A172 (cell line): Measurements from ENCODE around the gene PALLD. TPM values are rescaled to one million over a fixed set of nuclear protein-coding genes. Genes with fewer than 3 reads are reported as not detected.
A peak's percentile ranks its signal among the peaks of the same experiment; 100 is the strongest.
"Not testable (repeated sequence)": the region's sequence is repeated elsewhere in the genome, so short reads cannot be mapped to it uniquely, and the experiment has no call there.

Experiments used
- DNase-seq: peaks from one replicate; pipeline ENCODE4 v3.0.0-alpha.2; 2015; ENCODE audit warnings: low spot score
- total RNA-seq: library from RNA; depleted of rRNA; stranded (reverse); fragments of >200 nt; shearing (Covaris generic); gene quantifications from 2 replicates; pipeline ENCODE4 v1.2.3, GENCODE V29; 2014

PALLD gene
- total RNA-seq, 1 experiment from 2014 or later, result 17.9 TPM

DNA sequence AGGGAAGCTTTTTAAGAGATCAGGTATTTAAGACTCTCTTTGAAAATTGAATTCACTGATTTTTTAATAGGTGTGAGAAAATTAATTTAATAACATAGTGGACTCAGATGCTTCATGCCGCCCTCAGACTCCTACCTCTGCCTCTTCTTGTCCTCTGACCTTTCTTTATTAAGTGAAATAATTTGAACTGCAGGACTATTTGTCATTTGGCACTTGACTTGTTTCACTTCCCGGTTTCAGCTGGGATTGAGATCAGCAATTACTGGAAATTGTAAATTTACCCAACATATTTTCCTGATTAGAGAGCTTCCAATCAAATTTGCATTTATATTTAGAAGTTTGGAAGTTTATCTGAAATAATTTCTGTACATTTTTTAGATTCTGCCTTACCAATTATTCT is 396.4 kb downstream of the PALLD start:
- no peak for DNase-seq

DNA sequence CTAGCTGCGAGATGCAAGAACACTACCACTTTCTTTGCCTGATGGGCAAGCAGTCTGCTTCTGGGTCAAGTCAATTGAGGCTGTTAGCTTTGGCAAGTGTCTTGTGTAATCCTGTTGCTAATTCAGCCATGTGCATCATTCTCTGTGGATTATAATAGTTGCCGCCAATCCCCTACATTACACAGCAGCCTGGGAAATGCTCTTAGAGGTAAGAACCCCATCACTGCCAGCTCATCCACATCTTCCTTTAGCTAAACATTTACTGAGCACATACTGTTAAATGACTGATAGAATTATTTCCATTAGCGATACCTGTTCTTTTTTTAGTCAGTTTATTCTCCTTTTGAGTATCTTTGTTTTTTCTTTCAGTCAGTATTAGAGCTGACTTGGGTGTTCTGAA is 397.0 kb downstream of the PALLD start:
- DNase-seq, result no peak

DNA sequence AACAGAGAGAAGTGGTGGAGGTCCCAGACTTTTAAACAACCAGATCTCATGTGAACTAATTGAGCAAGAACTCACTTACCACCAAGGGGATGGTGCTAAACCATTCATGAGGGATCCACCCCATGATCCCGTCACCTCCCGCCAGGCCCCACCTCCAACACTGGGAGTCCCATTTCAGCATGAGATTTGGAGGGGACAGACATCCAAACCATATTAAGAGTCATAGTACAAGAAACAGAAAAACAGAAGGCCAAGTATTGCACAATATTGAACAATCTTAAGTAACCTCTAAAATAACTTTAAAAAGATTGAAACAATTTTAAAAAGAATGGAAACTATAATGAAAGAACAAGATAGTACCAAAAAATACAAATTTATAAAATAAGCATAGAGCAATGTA is 403.2 kb downstream of the PALLD start:
- no peak for DNase-seq

DNA sequence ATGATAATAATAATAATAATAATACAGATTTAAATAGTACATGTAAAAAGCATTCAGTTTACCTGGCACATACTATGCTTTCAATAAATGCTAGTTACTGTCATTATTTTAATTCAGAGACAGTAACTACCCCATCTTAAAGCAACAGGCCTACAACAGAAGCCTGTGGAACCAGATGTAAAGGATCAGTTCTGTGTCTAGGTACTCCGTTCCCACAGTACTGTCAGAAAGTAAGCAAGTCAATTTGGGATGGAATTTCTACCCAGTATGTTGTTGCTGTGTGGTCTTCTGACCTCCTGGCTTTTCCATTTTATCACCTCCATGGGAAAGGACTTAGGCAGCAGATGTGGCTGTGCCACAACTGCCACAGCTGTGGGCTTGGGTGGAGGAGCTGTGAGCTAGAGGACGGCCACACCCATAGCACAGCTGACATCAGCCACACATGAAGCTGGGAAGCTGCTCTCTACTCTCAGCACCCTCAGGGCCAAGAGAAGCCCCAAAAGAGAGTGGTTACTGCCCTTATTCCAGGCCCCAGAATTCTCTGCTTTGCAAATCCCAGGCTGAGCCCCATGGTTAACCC is 410.4 kb downstream of the PALLD start:
- peak; percentile 3 for DNase-seq

DNA sequence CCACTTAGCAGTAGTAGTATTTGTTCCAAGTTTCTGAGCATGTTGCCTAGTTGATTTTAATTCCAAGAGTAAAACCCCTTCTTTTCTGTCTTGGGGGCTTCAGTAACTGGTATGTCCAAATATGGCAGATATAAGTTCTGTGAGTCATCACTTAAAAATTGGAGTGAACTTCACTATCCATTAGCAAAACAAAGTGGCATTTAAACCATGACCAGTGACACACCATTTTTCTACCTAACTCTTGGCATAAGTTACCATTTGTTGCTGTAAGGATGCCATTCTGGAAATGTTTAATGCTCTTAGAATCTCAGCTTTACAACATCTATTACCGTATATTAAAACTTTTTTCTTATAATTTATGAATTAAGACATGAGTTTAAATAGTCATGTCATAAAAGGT is 411.2 kb downstream of the PALLD start:
- DNase-seq, result peak; percentile 44

DNA sequence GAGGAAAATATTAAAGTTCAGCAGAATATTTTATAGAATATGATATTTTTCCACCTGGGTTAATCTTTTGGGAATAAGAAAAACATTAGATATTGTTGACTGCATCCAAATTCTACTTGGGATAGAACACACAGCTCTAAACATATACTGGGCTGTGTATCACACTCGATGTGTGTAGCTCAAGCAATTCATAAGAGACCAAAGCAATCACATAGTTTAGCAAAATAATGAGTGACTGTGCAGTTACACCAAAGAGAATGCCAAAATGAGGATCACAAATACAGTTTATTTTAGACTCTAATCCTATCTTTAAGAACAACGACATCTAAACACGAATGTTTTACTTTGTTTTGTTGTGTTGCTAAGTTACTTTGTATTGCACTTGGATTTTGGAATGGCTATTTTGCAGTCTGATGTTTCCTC is 412.0 kb downstream of the PALLD start:
- no peak for DNase-seq

DNA sequence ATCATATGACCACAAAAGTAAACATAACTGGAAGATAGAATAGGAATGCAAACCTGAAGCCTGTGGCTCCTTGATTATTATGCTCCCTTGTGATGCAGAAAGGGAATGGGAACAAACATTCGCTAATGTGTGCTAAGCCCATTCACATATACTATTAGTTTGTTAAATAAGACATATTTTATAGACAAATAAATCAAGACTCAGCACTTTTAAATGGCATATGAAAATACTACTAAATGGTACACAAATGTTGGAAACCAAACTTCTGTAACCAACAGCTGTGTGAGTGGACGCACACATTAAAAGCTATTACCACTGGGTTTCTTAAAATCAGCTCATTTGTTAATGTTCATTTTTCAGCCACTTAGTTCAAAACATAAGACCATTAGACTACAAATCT is 417.2 kb downstream of the PALLD start:
- DNase-seq, result no peak

DNA sequence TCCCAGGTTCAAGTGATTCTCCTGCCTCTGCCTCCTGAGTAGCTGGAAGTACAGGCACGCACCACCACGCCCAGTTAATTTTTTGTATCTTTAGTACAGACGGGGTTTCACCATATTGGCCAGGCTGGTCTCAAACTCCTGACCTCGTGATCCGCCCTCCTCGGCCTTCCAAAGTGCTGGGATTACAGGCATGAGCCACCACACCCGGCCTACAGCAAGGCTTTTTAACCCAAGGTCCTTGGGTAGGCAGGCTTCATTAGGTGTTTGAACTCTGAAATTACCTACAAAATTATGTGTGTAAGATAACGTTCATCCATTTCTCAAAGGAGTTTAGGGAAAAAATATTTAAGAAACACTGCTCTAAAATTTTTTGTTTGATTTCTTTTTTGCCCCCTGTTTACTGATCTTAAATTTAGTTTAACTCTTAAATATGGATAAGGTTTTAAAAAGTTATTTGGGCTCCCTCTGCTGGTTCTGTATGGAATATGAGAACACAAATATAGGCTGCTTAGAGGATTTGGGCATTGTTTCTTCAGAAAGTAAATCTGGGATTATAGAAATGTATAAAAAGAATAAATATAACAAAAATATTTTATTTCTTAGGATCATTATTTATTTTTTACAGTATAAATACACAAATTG is 420.4 kb downstream of the PALLD start:
- DNase-seq, result peak; percentile 31

DNA sequence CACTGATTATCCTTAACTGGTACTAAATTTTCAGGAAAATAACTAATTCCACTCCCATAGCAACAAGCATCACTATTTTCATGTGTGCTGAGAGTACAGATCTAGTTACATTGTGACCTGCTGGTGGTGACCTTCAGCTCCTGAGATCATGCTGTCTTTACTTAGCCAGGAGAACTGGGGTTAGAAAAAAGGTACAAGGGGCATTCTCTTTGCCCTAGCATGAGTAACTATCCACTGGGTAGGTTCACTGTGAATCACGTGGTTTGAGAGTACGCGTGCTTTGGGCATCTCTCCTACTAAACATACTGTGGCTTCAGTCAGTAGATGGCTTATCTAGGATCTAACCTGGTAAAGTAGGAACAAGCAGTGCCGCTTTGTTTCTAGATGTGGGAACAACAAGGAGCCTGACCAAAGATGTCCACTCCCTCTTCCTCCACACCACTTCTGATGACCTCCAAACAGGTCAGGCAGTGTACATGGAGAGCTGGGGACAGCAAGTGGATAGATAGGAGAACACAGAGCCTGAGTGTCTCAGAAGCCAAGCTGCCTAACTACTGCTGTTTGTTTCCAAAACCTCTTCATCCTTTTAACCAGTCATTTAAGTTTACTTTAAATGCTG is 423.0 kb downstream of the PALLD start:
- no peak for DNase-seq

DNA sequence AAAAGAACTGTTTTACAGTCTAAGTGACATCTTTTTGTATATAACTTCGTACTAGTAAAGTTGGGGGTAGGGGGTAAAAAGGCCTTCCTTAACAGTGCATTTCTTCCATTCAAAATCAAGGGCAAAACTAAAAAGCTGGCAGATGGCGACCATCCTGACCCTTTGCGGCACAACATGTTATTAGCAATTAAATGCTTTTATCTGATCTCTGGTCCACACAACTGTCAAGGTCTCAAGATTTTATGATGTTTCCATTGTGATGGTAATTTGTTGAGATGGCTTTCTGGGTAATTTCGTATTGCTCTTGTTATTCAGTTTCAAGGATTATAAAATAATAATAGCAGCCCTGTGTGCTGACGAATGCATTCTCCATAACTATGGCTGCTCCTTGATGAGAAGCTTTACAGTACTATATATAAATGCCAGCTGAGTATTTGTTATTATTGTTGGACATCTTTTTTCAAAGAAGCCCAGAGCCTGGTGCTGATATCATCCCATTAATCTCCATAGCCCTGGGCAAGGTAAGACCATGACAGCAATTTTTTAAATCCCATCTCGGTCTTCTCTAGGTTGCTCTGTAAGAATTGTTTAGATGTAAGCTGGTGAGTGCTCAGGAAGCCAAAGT is 423.7 kb downstream of the PALLD start:
- DNase-seq, result no peak

DNA sequence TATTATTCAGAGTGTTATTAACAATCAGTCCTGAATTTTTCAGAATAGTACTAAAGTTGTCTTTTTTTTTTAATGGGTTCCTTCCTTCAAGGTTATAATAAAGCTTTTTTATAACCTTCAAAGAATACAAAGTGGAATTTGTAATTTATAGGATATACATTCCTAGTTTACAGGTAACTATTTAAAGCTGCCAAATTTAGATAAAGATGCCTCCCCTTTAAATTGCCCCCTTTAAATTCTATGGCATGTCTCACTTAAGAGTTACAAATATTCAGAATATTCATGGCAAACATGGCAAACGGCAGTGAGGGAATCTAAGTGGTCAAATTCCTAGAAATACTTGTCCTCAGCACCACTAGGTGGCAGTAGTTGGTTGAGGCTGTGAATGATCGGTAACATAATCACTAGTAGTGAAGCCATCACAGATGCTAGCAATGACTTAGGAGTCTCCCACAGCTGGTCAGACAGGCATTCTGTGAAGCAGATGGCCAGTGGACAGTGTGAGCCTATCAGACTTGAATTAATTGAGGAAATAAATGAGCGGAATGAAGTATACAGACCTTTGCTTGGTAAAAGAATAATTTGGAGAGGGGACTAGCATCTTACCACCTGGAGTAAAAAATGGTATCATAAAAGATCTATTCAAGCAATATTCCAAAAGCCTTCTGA is 426.8 kb downstream of the PALLD start:
- peak; percentile 65 for DNase-seq

DNA sequence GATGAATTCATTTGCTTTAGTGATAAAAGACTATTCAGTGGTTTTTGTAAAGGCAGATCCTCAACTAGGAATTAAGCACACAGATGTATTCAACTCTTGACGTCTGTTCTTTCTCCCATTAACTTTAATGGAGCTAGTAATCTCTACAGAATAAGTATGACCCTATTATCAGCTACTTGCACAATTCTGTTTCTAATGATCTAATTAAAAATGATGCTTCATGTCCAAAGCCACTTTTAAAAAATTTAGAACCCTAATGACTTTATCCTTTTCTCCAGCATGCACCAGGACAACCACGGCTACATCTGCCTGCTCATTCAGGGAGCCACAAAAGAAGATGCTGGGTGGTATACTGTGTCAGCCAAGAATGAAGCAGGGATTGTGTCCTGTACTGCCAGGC is 427.8 kb downstream of the PALLD start:
- DNase-seq, result no peak

DNA sequence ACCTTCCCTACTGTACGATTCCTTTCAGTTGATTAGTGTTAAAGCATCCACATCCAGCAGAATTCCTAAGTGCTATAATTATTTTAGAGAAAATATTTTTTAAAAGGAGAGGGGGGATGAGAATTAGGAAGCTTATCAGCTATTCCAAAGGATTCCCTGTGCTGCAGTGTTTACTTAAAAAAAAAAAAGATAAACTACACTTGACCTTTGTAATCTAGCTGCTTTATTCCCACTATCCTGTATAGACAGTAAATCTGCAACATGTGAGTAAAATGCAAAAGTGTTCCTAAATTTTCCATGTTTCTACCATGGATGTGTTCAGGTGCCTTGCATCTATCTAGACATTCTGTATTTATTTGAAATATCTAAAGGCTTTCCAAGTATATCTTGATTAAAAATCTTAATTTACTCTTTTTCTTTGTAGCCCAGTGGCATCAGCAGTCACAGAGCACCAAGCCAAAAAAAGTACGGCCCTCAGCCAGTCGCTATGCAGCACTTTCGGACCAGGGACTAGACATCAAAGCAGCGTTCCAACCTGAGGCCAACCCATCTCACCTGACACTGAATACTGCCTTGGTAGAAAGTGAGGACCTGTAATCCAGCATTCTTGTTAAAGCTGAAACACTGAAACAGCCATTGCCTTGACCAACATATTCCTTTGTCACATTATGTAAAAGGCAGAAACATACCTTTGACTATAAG is 429.1 kb downstream of the PALLD start:
- DNase-seq, result no peak

DNA sequence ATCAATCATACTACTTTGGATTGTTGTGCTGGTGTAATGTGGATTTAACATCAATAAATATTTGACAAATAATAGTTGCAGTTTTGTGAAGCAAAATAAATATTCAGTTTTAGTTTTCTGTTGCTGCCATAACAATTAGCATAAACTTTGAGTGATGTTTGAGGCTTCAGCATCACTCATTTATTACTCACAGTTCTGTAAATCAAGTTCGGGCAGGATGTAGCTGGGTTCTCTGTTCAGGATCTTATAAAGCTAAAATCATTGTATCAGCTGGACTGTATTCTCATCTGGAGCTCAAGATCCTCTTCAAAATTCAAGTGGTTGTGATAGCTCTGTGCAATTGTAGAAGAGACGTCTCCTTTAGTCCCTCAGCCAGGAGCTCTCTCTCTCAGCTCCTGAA is 431.5 kb downstream of the PALLD start:
- no peak for DNase-seq

DNA sequence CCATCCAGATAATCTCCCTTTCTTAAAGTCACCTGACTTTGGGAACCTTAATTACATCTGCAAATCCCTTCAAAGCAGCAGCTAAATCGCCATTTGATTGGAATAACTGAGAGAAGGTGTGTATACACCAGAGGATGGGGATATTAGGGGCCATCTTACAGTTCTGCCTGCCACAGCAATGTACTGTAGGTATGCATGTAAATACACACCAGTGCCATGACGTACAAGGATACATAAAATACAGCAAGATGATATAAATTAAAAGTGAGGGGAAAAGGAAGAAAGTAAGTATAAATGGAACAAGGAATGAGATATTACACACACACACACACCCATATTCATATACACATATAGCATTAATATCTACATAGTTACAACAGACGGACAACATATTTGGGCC is 432.0 kb downstream of the PALLD start:
- no peak for DNase-seq

DNA sequence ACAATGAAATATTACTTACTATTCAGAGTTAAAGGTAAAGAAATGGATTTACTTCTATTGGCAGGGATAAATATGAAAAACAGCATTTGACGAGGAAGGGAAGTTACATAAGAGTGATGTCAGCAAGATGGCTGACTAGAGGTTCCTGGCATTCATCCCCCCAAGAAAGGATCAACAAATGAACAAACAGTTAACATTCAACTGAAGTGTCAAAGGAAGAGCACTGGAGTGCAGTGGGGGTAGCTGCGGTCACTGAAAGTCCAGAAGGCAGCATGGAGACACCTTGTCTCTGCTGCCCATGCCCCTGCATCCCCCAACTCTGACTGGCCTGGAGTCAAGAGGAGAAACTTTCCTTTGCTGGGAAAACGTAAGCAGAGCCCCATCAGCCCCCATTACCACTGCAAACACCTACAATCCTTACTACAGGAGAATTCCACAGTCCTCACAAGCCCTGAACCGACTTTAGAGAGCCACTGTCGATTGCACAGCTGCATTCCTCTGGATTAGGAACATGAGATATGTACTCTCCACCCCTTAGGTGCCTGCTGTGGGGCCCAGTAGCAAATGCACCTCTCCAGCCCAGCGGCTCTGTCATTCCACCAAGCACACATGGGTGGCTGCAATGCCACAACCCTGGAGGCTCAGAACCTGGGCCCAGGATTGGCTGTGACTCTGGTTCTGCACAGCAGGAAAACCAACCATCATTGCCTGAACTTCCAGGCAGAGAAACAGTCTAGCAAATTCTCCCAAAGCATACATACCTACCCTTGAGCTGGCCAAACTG is 433.8 kb downstream of the PALLD start:
- no peak for DNase-seq

DNA sequence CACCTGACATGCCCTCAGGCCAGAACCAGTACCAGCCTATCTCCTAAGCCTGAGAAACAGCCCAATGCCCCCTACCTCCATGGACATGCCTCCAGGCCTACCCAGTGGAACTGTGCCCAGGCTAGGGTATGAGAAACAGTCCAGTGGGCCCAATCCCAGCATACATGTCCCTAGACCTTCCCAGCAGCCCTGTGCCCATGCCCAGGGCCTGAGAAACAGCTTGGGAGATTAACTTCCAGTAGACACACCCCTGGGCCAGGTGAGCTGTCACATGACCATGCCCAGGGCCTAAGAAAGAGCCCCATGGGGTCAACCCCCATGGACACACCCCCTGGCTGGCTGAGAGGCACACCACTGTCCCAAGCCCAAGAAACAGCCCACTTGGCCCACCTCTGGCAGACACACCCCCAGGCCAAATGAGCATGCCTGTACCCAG is 434.4 kb downstream of the PALLD start:
- no peak for DNase-seq

DNA sequence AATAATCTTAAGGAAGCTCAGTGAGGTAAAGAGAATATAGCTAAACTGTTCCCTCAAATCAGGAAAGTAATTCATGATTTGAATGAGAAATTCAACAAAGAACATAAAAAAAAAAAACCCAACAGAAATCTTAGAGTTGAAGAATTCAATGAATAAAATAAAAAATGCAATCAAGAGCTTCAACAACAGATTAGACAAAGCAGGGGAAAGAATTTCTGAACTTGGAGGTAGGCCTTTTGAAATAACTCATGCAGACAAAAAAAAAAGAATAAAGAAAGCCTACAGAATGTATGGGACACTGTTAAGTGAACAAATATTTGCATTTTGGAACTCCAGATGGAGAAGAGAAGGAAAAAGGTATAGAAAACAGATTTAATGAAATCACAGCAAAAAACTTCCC is 435.3 kb downstream of the PALLD start:
- no peak for DNase-seq

DNA sequence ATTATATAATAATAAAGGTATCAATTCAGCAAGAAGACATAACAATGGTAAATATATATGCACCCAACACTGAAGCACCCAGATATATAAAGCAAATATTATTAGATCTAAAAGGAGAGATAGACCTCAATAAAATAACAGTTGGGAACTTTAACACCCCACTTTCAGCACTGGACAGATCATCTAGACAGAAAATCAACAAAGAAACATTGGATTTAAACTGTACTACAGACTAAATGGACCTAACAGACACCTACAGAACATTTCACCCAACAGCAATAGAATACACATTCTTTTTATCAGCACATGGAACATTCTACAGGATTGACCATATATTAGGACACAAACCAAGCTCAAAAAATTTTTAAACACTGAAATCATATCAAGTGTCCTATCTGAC is 436.6 kb downstream of the PALLD start:
- no peak for DNase-seq

DNA sequence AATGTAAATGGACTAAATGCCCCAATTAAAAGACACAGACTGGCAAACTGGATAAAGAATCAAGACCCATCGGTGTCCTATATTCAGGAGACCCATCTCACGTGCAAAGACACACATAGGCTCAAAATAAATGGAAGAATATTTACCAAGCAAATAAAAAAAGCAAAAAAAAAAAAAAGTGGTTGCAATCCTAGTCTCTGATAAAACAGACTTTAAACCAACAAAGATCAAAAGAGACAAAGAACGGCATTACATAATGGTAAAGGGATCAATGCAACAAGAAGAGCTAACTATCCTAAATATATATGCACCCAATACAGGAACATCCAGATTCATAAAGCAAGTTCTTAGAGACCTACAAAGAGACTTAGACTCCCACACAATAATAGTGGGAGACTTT is 440.6 kb downstream of the PALLD start:
- not testable (repeated sequence) for DNase-seq

DNA sequence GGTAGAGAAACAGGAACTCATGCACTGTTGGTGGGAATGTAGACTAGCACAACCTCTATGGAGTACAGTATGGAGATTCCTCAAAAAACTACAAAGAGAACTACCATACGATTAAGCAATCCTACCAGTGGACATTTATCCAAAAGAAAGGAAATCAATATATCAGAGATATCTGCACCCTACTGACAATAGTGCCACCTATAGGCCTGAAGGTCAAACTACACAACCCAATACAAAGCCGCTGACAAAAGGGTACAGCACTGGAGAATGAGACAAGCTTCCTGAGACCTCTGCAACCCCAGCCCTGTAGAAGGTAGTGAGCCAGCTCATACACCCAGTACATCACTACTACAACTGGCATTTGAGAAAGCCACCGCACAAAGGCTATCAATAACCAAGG is 446.1 kb downstream of the PALLD start:
- DNase-seq, result no peak
